Measurements from ENCODE around the gene PLEKHM1.
"Not testable (repeated sequence)": the region's sequence is repeated elsewhere in the genome, so short reads cannot be mapped to it uniquely, and the experiment has no call there.

DNA sequence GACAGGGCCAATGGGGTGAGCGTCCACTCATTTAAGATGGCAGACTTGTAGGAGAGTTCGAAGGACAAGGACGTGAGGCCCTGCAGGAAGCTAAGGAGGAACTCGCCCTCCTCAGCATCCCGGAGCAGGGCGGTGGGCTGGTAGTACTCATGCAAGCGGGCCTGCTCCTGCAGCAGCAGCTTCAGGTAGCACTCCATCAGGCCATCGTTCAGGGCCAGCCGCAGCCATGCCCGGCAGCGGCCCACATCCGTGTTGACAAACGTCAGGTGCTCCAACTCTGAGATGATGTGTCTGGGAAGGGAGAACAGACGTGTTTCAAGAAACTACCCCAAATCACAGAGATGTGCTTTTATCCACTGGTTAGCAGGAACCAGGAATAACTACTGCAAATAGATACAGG, 15.1 kb downstream of the PLEKHM1 start:
- not testable (repeated sequence) for TF ChIP-seq POLR2A (IDR thresholded peaks at IDR 0.05; ENCODE audit: extremely low read depth, insufficient read length)
- TF ChIP-seq, protein P1, sequence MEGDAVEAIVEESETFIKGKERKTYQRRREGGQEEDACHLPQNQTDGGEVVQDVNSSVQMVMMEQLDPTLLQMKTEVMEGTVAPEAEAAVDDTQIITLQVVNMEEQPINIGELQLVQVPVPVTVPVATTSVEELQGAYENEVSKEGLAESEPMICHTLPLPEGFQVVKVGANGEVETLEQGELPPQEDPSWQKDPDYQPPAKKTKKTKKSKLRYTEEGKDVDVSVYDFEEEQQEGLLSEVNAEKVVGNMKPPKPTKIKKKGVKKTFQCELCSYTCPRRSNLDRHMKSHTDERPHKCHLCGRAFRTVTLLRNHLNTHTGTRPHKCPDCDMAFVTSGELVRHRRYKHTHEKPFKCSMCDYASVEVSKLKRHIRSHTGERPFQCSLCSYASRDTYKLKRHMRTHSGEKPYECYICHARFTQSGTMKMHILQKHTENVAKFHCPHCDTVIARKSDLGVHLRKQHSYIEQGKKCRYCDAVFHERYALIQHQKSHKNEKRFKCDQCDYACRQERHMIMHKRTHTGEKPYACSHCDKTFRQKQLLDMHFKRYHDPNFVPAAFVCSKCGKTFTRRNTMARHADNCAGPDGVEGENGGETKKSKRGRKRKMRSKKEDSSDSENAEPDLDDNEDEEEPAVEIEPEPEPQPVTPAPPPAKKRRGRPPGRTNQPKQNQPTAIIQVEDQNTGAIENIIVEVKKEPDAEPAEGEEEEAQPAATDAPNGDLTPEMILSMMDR (IDR thresholded peaks at IDR 0.05; ENCODE audit: low read depth, low read length): not testable (repeated sequence)
